NCI-H510A treated with DMSO at 0.1 percent for 48 hours (cell line): Measurements from ENCODE around the gene TSC1.
"Not testable (repeated sequence)": the region's sequence is repeated elsewhere in the genome, so short reads cannot be mapped to it uniquely, and the experiment has no call there.

ENCODE experiments used
- DNase-seq: peaks from one replicate; lab custom pipeline; 2025; lab: John Stamatoyannopoulos, UW

Gene TSC1

DNA sequence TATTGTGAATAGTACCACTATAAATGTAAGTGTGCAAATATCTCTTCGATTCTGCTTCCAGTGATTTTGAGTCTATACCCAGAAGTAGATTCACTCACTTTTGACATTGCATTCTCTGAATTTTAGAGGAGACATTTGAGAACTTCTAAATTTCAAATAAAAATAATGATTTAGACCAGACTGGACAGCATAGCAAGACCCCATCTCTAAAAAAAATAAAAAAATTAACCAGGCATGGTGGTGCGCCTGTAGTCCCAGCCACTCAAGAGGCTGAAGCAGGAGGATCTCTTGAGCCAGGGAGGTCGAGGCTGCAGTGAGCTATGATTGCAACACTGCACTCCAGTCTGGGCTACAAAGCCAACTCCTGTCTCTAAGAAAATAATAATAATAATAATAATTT lies 32.2 kb upstream of the TSC1 start:
- no peak for DNase-seq

DNA sequence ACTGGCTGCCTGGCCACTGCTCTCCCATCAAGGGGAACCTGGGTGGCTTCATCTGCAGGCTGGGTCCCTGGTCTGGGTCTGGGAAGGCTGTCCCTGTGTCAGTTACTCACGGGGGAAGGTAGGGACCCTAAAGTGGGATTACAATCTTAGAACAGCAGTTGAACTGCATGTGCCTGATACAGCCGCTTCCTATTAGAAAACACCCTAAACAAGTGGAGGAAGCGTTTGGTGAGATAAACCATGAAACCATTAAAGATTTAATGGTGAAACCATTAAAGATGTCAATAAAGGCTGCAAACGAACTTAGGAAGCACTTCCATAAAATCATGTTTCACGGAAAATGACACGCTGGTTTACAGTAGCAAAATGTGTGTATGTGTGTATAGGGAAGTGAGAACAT lies 31.5 kb upstream of the TSC1 start:
- no peak for DNase-seq

DNA sequence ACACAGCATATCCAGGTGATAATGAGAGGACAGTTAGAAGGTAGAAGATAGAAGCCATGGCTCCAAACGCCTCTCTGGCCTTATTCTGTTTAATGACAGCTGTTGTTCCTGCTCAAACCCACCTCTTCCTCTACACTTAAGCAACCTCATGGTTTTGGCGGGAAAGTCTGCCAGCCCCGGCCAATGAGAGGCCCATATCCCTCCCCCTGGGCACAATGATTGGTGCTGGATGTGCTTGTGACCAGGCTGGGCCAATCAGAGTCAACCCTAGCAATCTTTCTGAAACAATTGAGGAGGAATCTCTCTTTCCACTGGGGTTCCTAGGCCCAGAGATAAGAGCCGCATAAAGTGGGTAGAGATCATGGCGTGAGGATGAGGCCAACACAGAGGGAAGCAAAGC lies 29.3 kb upstream of the TSC1 start:
- DNase-seq: no peak

DNA sequence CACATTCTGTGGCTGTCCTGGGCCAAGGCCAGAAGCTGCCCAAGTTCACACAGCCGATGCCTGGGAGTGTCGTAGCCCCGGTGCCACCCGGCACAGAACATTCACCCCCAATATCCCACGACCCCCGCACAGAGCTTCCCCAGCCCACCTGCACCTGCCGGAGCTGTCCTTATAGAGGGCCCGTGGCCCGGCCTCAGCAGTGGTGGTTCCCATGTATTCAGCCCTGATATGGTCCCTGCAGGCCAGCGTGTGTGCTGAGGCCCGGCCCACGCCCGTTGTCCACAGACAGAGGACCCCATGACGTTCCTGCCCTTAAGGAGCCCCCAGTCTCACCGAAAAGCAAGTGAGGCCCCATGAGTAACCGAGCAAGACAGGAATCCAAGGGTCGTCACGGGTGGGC lies 28.8 kb upstream of the TSC1 start:
- no peak for DNase-seq

DNA sequence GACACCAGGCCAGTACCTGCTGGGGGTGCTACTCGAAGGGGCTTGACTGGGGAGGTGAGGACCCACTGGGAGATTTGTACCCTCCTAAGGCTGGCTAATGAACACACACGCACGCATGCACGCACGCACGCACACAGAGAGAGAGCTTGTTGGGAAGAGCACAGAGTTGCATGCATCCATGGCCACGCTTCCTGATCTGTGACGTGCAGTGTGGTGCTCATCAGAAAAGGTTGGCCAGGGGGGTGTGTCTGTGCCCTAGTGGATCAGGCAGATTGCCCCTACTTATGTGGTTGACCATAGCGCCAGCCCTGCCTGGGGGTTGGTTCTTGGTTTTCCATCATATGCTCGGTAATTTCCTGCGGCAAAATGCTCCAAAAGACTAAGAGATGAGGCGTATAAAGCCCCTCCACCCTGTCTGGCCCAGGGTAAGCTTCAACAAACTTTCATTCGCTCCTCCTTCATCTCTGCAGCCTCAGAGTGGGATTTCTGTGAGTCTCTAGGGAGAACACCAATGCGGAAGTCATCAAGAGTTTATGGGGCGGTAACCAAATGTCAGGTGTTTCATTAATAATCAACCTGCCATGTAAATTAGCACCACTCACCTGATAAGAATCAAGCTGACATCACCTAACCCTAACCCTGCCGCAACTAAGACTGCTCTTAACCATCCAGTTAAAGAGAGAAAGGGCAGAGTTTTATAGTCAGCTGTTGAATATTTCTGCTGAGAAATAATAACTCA lies 26.1 kb upstream of the TSC1 start:
- no peak for DNase-seq

DNA sequence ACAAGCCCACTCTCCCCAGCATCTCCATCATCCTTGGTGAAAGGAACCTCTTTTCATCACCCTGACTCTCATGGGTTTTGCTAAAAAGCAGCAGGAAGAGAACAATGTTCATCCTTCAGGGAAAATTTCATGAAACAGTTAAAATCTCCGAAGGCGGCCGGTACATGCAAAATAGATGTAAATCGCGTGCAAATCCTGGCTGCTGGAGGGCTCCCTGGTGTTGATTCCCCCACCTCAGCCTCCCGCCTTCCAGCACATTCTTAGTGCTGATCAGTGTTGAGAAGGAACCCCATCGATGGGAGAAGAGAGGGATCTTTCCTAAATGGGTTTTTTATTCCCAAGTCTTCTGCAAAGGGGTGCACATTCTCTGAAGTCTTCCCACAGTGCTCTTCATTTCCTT lies 25.4 kb upstream of the TSC1 start:
- DNase-seq: no peak

DNA sequence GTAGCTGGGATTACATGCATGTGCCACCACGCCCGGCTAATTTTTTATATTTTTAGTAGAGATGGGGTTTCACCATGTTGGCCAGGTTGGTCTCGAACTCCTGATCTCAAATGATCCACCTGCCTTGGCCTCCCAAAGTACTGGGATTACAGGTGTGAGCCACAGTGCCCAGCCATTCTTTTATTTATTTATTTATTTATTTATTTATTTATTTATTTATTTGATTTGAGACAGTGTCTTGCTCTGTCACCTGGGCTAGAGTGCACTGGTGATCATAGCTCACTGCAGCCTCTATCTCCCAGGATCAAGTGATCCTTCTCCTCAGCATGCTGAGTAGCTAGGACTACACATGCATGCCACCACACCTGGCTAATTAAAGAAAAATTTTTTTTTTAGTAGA lies 23.5 kb upstream of the TSC1 start:
- DNase-seq: not testable (repeated sequence)

DNA sequence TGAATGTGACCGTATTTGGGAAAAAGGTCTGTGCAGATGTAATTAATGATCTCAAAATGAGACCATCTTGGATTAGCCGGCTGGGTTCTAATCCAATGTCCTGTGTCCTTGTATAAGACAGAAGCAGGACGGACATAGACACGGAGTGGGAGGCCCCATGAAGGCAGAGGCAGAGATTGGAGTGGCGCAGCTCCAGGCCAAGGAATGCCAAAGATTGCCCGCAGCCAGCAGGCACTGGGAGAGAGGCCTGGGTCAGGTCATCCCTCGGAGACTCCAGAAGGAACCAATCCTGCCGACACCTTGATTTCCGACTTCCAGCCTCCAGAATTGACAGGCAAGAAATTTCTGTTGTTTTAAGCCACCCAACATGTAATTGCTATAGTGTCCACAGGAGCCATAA lies 21.1 kb upstream of the TSC1 start:
- DNase-seq: no peak

DNA sequence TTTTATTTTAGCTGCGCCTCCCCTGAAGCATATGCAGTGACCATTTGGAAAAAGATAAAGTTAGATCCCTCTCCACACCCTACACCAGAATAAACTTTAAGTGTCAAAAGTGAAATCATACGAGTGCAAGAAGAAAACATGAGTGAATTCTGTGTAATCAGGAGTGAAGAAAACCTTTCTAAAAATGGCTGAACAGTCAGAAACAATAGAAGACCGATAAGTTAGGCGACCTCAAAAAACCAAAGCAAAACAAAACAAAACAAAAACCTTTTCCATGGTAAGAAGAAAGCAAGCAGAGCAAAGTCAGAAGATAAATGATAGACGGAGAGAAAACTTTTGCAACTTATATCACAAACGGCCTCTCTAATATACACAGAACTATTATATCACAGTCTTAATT lies 16.6 kb upstream of the TSC1 start:
- no peak for DNase-seq

DNA sequence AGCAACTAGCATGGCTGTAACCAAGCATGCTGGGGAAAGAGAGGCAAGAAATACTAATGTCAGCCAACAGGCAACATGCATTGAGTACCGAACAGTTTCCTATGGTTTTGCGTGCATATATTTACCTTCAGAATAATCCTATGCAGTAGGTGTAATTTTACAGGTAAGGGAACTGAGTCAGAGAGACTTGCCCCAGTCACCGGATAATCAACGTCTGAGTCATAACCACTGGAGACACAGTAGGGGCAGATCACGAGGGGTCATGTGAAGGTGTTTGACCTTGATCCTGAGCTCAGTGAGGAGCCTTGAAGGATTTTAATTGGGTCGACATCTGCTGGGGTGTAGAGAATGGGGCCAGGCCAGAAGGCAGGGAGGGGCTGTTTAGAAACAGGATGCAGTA lies 13.4 kb upstream of the TSC1 start:
- DNase-seq: no peak

DNA sequence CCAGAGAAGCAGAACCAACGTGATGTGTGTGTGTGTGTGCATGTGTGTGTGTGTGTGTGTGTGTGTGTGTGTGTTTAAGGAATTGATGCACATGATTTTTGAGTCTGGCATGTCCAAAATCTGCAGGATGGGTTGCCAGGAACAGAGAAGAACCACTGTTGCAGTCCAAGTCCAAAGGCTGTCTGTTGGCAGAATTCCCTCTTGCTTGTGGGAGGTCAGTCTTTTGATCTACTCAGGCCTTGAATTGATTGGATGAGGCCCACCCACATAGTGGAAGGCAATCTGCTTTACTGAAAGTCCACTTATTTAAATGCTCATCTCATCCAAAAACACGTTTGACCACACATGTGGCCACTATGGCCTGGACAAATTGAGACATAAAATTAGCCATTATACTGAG lies 11.4 kb upstream of the TSC1 start:
- DNase-seq: no peak

DNA sequence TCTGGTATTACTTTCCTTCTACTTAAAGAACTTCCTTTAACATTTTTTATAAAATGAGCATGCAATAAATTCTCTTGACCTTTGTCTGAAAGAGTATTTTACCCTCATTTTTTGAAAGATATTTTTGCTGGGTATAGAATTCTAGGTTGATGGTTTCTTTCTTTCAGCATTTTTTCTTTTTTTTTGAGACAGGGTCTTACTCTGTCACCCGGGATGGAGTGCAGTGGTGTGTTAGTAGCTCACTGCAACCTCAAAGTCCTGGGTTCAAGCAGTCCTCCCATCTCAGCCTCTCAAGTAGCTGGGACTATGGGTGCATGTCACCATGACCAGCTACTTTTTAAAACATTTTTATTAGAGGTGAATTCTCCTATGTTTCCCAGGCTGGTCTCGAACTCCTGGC lies 10.7 kb upstream of the TSC1 start:
- no peak for DNase-seq

DNA sequence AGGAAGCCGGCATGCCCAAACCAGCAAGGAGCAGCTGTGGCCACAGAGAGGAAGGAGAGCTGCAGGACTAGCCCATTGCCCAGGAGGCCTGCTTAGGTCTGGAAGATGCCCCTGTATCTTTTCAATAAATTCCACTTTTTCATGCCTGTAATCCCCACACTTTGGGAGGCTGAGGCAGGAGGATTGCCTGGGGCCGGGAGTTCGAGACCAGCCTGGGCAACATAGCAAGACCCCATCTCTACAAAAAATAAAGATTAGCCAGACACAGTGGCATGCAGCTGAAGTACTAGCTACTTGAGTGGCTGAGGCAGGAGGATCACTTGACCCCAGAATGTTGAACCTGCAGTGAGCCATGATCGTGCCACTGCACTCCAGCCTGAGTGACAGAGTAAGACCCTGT lies 5.3 kb upstream of the TSC1 start:
- DNase-seq: no peak

DNA sequence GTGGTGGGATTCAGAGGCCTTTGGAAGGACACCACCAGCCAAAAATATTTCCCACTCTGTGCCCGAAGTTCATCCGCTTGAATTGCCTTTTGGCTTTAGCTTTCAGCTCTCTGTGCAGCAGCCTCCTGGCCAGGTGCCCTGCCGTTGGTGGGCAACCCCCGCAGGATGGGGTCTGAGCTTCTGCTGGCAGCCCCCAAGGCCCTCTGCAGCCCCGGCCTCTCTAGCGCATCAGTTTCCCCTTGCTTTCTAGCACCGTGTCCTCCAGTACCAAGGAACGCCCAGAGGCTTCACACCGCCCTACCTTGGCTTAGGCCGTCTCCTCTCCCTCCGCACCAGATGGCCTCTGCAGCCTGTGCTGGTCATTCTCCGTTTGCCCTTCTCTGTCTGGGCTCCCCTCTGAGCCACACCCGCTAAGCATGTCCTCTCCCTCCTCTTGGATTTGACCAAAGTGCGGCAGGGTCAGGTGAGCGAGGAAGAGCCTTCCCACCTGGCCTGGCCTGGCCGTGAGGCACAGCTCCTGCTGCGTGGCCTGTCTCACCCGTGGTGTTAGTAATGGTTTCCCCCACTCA lies 4.2 kb upstream of the TSC1 start:
- no peak for DNase-seq

DNA sequence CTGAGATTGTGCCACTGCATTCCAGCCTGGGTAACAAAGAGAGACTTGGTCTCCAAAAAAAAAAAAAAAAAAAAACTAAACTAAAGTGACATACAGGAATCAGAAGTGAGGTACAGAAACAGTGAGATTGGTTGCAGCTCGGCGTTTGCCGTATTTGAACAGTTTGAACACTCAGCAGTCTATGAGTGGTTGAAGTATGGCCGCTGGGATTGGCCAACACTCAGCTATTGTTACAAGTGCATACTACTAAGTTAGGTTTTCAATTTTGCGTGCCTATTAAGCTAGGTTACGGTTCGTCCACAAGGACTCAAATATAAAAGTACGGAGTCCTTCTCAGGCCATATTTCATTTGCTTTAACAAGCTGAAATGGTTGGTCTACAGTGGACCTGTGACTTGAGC lies 3.3 kb upstream of the TSC1 start:
- DNase-seq: peak; percentile 77

DNA sequence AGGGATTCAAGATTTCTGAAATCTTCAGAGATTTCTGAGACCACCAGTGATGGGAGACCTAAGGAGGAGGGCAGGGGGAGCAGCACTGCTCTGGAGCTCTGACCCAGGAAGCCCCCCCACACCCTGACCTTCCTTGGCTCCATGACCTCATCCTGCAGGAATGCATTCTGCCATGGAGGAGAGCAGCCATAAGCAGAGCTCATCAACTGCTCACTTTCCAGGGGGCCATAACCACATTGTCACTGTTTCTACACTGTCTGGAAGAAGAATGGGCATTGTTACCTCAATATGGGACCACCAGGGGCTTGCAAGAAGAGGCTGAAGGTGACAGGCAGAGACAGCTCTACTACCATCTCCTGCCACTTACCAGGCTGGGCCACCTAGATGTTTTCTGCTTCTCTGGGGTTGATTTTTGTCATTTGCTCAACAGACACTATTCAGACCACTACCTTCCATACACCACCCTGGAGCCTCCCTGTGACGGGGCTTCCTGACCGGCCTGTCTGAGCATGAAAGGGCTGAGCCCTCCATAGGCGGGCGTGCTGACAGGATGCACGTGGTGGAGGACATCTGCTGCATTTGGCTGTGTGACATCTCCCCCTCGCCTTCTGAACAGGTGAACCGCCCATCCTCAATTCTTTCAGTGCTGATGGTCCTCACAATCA lies 2.3 kb upstream of the TSC1 start:
- DNase-seq: no peak

DNA sequence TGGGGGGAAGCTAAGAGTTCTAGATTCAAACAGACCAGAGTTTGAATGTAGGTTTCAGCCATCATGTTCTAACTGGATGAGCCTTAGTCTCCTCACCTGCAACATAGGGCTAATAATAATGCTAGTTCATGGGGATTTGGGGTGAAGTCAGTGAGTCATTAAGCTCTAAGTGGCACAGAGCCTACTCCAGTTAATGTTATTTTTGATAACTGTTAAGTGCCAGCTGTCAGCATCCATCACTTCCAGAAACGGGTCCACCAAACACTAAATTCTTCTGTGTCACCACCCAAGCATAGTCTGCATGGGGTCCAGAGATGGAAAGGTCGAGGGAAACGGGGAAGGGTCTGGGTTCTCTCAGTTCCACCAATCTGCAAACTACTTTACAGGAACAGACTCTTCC lies 1.8 kb upstream of the TSC1 start:
- DNase-seq: no peak

DNA sequence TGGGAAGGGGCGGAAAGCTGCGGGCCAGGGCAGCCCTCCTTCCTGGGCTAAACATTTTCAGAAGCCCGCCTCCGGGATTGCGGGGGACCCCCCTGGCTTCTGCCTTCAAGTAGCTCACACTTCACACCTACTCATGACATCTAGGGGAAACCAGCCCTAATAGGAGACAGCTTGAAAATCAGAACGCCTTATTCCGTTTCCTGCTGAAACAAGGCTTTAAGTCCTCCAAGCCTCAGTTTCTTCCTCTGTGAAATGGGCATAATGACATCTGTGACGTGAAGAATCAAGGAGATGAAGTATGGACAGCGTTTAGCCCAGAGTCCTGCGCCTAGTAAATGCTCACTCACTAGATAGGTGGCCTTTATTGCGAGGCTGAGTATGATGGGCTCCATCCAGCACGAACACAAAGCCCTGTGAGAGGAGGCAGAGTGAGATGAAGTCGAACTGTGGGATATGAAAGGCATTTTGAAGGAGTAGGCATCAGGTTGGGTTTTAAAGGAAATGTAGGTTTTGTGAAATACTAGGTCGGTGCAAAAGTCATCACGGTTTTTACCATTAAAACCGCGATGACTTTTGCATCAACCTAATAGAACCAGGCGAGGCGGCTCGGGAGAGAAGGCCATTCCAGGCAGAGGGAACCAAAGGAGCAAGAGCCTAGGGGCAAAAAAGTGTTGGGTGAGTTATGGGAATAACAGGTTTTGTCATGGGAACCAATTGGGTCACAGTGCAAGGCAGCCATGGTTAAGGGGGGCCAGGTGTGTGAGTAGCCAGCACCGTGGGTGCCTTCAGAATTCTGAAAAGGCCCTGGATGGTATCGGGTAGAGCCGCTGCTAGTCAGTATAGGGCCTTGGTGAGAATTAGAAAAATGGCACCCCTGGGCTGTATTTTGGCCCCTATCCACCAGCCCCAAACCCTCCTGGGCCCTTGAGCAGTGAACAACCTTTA lies 1.0 kb upstream of the TSC1 start:
- no peak for DNase-seq

DNA sequence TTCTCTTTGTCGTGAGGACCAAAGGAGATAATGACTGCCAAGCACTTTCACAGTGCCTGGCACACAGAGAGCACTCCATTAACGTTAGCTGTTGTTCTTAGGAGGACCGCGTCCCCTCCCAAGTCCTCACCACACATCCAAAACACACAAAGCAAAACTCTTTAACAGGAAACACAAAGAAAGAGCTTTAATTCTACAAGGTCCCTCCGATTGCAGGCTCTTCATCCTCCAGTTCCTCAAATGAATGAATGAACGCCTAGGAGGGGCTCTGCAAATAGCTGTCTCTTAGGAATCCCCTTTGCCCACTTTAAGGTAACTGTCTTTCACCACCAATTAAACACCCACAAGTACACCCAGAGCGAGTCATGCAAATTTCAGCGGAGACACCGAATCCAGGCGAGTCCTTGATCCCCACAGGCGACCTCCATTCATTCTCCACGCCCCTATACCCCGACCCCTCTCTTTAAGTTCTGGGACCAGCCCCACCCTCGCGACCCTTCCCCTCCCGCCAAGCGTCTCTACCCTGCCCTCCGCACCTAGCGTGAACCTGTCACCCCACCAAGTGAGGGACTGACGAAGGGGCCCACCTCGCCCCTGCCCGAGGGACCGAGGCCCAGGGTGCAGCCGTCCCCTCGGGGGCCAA lies 644 bp downstream of the TSC1 start:
- DNase-seq: no peak

DNA sequence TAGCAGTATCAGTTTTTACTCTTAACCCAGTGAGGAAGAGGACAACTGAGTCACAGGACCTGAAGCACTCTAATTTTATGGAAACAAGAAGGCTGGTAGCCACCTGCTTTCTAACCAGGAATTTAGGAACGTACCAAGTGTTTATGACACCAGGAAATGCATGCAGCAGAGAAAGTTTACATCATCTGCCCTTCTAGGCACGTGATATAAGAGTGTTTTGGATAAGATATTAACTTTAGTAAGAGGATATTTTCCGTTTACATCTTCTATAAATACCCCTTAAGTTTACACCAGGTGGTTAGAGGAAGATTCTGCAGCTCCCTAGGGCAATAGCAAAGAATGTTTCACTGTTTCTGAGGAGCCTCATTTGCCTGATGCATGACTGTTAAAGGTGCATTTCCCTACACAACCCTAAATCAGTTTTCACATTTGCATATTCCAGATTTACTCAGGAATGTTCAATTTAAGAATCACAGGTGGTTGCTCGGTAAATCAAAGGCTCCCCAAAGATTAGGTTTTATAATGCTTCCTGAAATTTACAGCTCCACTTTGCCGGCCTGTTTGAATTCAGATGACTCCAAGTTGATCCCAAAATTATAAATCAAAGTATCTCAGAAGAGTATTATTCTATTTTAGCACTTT lies 1.8 kb downstream of the TSC1 start:
- DNase-seq: peak; percentile 39

DNA sequence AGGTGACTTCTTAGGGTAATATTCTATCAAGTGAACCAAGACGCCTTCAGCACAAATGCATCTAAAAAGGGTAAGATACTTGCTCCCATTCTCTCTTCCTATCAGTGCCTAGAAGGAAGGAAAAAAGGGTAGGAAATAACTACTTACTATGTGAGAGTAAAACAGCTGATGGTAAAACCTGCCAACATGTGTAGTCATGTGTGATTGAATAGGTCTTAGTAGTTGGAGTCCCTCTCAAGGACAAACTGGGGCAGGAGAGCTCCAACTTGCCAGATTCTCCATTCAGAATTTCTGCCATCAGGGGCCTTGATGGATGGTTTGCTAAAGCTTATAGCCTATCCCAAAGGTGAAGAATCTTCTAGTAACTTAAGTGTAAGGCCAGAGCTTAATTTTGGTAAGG lies 5.2 kb downstream of the TSC1 start:
- DNase-seq: no peak

DNA sequence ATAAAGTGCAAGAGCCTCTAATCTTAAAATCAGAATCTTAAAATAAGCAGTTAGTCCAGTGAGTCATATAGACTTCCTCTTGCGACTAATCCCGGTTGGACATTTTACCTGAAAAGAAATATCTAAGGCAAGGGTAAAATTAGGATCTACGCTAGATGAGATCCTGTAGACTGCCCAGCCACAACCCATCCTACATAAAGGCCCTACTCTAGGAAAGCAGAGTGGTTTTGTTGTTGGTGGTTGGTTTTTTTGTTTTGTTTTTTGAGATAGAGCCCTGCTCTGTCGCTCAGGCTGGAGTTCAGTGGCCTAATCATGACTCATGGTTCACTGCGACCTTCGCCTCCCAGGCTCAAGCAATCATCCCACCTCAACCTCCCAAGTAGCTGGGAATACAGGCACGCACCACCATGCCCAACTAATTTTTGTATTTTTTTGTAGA lies 6.9 kb downstream of the TSC1 start:
- DNase-seq: no peak
